Activated T-cell treated with anti-CD3 and anti-CD28 coated beads, Interleukin-2, amount 50 U/mL, for 4 hours (primary cell): Measurements from ENCODE around the gene TJAP1. TPM values are rescaled to one million over a fixed set of nuclear protein-coding genes. Genes with fewer than 3 reads are reported as not detected.
"Not testable (repeated sequence)": the region's sequence is repeated elsewhere in the genome, so short reads cannot be mapped to it uniquely, and the experiment has no call there.

Source experiments
- ATAC-seq, 2 donors: fragments of 200-7000 bp; cut with Tn5 transposase; one replicate each; pipeline ENCODE4 v1.10.0; 2021
- DNase-seq: peaks from one replicate; pipeline ENCODE4 v3.0.0-alpha.2; 2020
- H3K27me3 Mint-ChIP-seq: one replicate; pipeline ENCODE4 v1.8.0; 2021; ENCODE audit warnings: low read depth, mixed read lengths
- H3K36me3 Mint-ChIP-seq: one replicate; pipeline ENCODE4 v1.8.0; 2022; ENCODE audit warnings: mixed read lengths; ENCODE audit not compliant: insufficient read depth
- H3K4me1 Mint-ChIP-seq: one replicate; pipeline ENCODE4 v1.8.0; 2021; ENCODE audit warnings: low read depth, mixed read lengths
- H3K4me3 Mint-ChIP-seq: one replicate; pipeline ENCODE4 v1.8.0; 2021; ENCODE audit warnings: mild to moderate bottlenecking, moderate library complexity, mixed read lengths
- H3K9me3 Mint-ChIP-seq: one replicate; pipeline ENCODE4 v1.8.0; 2021; ENCODE audit warnings: mixed read lengths
- total RNA-seq, 3 donors: library from RNA; stranded (reverse); gene quantifications; one replicate each; pipeline ENCODE4 v1.2.1, GENCODE V29; 2021

Gene TJAP1
- total RNA-seq, 3 donors from 2014 or later, result 45.5 to 52.8 (median 46.2) TPM

GRCh38 chr6:43497129-43497396 is 19.7 kb downstream of the TJAP1 start:
- ATAC-seq (no peak), DNase-seq (no peak)
- H3K36me3 Mint-ChIP-seq, result peaks cover 12% of the 10 kb centered on the region
- no peak overlapping the region for H3K4me3 Mint-ChIP-seq
- H3K27me3 Mint-ChIP-seq, result no peaks in the 10 kb centered on the region
- H3K9me3 Mint-ChIP-seq, result no peaks in the 10 kb centered on the region
- H3K4me1 Mint-ChIP-seq, result peaks cover 27% of the 10 kb centered on the region

DNA sequence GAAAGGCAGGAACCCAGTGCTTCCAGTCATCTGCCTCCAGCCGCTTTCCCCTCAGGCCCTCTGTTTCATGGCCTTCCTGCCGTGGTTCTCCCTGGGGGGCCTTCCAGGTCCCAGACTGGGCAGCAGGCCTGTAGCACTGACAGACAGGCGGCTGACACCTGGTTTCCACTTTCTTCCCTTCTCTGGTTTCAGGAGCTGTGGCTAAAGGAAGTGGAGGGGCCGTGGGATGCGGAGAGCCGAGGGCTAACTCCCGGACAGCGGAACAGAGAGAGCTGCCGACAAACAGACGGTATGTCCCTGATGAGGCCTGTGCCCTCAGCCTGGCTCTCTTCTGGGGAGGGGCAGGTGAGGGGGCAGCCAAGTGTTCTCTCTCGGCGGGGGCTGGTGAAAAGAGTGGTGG is 20.3 kb downstream of the TJAP1 start:
- Mint-ChIP-seq H3K27me3 (no peaks in the 10 kb centered on the region), H3K4me1 (peaks cover 26% of the 10 kb centered on the region), H3K36me3 (peaks cover 13% of the 10 kb centered on the region), H3K4me3 (no peak overlapping the region), H3K9me3 (no peaks in the 10 kb centered on the region)
- ATAC-seq (no peak), DNase-seq (no peak)

- Mint-ChIP-seq H3K4me1 (peaks cover 22% of the 10 kb centered on the region), H3K36me3 (peaks cover 15% of the 10 kb centered on the region)
- not testable (repeated sequence) for DNase-seq, ATAC-seq, H3K27me3 Mint-ChIP-seq, H3K4me3 Mint-ChIP-seq, H3K9me3 Mint-ChIP-seq
Measured at GRCh38 chr6:43498291-43498690, 20.9 kb downstream of the TJAP1 start.

DNA sequence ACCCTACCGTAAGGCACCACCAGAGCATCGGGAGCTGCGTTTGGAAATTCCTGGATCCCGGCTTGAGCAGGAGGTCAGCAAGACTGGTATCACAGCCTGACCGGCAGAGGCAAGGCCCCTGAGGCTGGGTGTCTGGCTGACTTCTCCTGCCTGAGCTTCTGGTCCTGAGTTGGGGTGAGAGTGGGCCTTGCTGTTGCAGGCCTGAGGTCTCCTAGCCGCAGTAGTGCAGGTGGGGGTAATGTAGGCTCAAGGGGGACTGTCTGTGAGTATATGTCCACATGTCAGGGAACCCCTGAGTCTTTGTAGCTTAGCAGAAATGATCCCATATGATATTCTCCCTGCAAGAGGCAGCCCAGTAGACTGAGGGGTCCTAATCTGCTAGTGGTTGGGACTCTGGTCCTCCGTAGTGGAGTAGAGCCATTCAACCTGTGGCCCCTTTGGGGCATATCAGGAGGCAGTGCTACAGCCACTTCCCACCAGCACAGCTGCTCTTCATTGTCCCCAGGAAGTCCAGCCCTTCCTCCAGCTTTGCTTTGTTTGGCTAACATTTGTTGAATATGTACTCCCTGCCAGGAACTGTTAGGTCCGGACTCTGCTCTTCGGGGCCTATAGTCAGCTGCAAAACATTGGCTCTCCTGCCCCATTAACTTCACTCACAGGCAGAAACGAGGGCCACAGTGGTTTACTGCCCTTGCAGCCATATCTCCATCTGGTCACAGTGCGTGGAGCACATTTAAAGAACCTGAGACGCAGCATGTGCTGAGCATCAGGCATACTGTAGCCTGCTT is 21.9 kb downstream of the TJAP1 start:
- H3K27me3 Mint-ChIP-seq, result no peaks in the 10 kb centered on the region
- H3K4me1 Mint-ChIP-seq, result peaks cover 15% of the 10 kb centered on the region
- no peaks in the 10 kb centered on the region for H3K9me3 Mint-ChIP-seq
- DNase-seq (no peak), ATAC-seq (no peak)
- H3K4me3 Mint-ChIP-seq, result no peak overlapping the region
- peaks cover 18% of the 10 kb centered on the region for H3K36me3 Mint-ChIP-seq

GRCh38 chr6:43500921-43501320 is 23.6 kb downstream of the TJAP1 start:
- Mint-ChIP-seq H3K27me3 (no peaks in the 10 kb centered on the region), H3K4me3 (no peak overlapping the region), H3K9me3 (no peaks in the 10 kb centered on the region), H3K36me3 (peaks cover 18% of the 10 kb centered on the region), H3K4me1 (no peaks in the 10 kb centered on the region)
- DNase-seq (no peak), ATAC-seq (no peak)

DNA sequence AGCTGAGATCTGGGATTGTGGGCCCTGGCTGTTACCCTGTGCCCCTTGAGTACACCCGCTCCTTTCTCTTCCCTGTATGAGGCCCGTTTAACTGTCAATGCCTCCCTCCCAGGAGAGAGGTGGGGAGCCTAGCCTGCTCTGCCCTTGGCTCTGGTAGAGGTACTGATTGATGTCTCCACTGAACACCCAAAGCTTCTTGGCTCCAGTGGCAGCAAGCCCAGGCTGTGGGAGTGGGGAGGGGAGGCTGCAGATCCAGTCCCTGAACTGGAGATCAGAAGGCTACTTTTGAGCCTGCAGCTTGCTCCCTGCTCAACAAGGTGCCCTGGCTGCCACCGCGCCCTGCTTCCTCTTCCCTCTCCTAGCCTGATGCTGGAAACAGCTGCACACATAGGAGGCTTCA is 25.3 kb downstream of the TJAP1 start:
- Mint-ChIP-seq H3K4me3 (no peak overlapping the region), H3K9me3 (no peaks in the 10 kb centered on the region), H3K36me3 (peaks cover 18% of the 10 kb centered on the region), H3K27me3 (peaks cover 3% of the 10 kb centered on the region), H3K4me1 (no peaks in the 10 kb centered on the region)
- DNase-seq (no peak), ATAC-seq (no peak)

GRCh38 chr6:43503443-43503842 is 26.1 kb downstream of the TJAP1 start:
- Mint-ChIP-seq H3K9me3 (no peaks in the 10 kb centered on the region), H3K36me3 (peaks cover 18% of the 10 kb centered on the region), H3K4me1 (no peaks in the 10 kb centered on the region), H3K4me3 (no peak overlapping the region), H3K27me3 (peaks cover 8% of the 10 kb centered on the region)
- no peak for ATAC-seq
- DNase-seq, result no peak

GRCh38 chr6:43504756-43505593 is 27.6 kb downstream of the TJAP1 start:
- Mint-ChIP-seq H3K36me3 (peaks cover 14% of the 10 kb centered on the region), H3K4me3 (no peak overlapping the region), H3K27me3 (peaks cover 18% of the 10 kb centered on the region), H3K4me1 (peaks cover 7% of the 10 kb centered on the region), H3K9me3 (no peaks in the 10 kb centered on the region)
- no peak for DNase-seq
- no peak for ATAC-seq

DNA sequence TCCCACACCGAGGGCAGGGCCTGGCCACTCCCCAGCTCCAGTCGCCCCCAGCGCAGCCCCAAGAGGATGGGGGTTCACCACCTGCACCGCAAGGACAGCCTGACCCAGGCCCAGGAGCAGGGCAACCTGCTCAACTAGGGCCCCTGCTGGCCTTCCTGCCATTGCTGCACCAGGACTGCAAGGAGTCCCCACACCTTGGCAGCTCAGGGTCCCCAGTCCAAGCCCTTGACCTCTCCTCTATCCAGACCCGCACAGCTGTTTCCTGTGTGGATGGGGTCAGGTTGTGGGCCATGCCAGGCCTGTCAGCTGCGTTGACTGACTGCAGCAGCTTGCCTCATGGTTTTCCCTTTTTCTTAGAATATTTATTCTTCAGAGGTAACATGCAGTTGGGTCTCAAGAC is 28.3 kb downstream of the TJAP1 start:
- no peak for ATAC-seq
- no peaks in the 10 kb centered on the region for H3K9me3 Mint-ChIP-seq
- peaks cover 12% of the 10 kb centered on the region for H3K36me3 Mint-ChIP-seq
- DNase-seq, result no peak
- H3K4me1 Mint-ChIP-seq, result peaks cover 7% of the 10 kb centered on the region
- peaks cover 18% of the 10 kb centered on the region for H3K27me3 Mint-ChIP-seq
- no peak overlapping the region for H3K4me3 Mint-ChIP-seq

DNA sequence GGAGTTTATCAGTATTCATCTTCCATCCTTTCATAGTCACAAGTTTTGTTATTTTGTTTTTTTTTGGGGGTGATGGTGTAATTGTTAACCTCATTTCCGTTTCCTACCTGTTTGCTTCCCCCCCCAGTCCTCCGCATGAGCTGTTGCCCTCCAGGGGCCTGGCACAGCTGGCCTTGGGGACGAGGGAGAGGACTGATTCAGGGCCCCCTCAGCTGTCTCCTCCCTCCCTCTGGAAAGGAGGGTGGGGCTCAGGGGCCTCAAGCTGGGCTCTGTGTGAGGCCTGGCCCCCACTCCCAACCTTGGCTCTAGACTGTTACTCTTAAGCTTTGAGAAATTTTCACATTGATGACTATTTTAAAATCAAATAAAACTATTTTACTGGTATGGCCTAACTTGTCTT is 28.8 kb downstream of the TJAP1 start:
- Mint-ChIP-seq H3K36me3 (peaks cover 14% of the 10 kb centered on the region), H3K27me3 (peaks cover 18% of the 10 kb centered on the region), H3K4me1 (peaks cover 7% of the 10 kb centered on the region), H3K9me3 (no peaks in the 10 kb centered on the region), H3K4me3 (no peak overlapping the region)
- DNase-seq (no peak), ATAC-seq (no peak)

DNA sequence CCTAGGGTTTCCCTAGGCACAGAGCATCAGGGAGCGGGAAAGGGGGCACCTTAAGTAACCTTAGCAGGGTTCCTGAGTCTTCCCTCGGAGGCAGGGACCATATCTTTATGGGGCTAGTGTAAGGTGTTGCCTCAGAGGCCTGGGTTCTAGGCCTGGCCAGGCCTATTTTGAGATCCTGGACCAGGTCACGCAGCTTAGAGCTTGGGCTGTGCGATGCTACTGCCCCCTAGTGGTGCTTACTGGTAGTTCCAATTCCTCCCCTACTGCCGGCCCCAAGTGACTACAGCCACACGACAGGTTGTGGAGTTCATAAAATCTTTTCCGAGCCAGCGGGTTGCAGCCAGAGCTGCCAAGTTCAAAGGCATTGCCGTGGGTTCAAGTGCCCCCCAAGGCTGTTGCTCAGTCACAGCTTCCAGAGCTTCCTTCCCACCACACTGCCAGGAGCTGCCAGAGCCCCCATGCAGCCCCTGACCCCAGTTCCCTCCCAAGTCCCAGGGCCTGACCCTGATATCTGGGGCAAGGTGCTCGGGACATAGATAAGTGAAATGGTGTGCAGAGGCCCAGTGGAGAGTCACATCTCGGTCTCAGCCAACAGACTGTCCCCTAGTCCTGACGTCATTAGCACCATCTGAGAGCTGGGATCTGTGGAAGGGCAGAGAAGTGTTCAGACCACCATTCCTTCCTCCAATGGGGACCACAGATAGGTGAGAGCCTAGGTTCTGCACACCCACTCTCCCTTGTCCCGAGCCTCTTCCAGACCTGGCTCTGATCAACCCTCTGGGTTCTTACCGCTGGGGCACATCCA is 29.5 kb downstream of the TJAP1 start:
- DNase-seq, result peak; percentile 77
- Mint-ChIP-seq H3K9me3 (no peaks in the 10 kb centered on the region), H3K4me3 (no peak overlapping the region), H3K36me3 (peaks cover 13% of the 10 kb centered on the region), H3K27me3 (peaks cover 18% of the 10 kb centered on the region), H3K4me1 (peaks cover 12% of the 10 kb centered on the region)
- peak; percentile 67 to 72 for ATAC-seq

- H3K27me3 Mint-ChIP-seq, result peaks cover 18% of the 10 kb centered on the region
- peaks cover 14% of the 10 kb centered on the region for H3K36me3 Mint-ChIP-seq
- H3K4me3 Mint-ChIP-seq, result peak overlapping the region; percentile 82
- peaks cover 16% of the 10 kb centered on the region for H3K4me1 Mint-ChIP-seq
- DNase-seq (no peak), ATAC-seq (no peak)
- H3K9me3 Mint-ChIP-seq, result no peaks in the 10 kb centered on the region
Measured at GRCh38 chr6:43508481-43509141, 31.2 kb downstream of the TJAP1 start.

GRCh38 chr6:43509142-43509983 is 32.0 kb downstream of the TJAP1 start:
- ATAC-seq (peak; percentile 1 to 7), DNase-seq (no peak)
- Mint-ChIP-seq H3K4me1 (peaks cover 21% of the 10 kb centered on the region), H3K27me3 (peaks cover 18% of the 10 kb centered on the region), H3K36me3 (peaks cover 16% of the 10 kb centered on the region), H3K9me3 (no peaks in the 10 kb centered on the region), H3K4me3 (peak overlapping the region; percentile 82)
